Fibroblast of gingiva (primary cell): ENCODE data around the gene A2M.

Experiments
- DNase-seq: peaks from one replicate; pipeline ENCODE4 v3.0.0-alpha.2; 2011; ENCODE audit warnings: low read depth

The A2M gene

DNA sequence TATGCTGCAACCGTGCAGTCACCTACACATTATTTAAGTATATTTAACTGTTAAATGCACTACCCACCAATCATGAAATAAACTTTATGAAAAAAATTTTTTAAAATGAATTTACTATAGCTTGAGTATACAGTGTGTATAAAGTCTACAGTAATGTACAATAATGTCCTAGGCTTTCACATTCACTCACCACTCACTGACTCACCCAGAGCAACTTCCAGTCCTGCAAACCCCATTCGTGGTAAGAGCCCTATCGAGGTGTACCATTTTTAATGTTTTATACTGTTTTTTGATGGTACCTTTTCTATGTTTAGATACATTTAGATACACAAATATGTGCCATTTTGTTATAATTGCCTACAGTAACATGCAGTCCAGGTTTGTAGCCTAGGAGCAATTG lies 78.3 kb downstream of the A2M start:
- no peak for DNase-seq

DNA sequence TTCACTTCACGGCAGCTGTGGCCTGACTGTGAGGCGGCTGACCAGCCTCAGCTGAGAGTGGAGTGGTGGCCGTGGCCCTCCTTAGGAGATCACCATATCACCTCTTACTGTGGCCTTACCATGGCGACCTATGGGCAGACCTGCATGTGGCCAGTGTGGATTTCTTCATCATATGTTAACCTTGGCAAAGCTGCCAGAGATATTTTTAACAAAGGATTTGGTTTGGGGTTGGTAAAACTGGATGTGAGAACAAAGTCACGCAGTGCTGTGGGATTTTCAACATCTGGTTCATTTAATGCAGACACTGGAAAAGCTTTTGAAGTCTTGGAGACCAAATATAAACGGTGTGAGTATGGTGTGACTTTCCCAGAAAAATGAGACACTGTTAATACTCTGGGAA lies 79.5 kb downstream of the A2M start:
- no peak for DNase-seq

DNA sequence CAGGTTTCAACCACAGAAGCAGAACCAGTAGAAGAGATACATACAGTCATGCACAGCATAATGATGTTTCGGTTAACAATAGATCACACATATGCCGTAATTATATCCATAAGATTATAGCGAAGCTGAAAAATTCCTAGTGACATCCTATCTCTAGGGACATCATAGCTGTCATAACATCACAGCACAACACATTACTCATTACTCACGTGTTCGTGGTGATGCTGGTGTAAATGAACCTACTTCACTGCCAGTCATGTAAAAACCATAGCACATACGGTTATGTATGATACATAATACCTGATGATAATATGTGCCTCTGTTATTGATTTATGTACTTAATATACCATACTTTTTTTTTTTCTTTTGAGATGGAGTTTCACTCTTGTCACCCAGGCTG lies 81.6 kb downstream of the A2M start:
- DNase-seq = no peak

DNA sequence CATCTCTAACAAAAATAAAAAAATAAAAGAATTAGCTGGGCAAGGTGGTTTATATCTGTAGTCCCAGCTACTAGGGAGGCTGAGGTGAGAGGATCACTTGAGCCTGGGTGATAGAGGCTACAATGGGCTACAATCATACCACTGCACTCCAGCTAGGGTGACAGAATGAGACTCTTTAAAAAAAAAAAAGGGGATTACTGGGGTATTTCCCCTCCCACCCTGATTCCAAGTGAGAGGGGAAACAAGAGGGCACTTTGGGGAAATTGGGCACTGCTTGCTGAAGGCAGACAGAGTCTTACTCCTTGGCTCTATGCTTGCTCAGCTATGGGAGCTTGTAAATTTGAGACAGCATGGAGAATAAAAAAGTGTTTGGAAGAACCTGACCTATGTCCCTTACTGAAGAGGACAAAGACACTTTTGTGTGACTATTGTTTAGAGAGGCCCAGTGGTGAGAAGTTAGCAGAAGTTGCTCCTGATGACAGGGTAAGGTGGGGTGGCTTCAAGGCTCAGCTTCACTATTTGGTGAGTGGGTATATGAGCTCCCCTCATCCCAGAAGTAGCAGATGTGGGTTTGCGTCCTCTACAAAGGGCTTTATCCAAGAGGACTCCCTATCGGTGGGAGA lies 82.3 kb downstream of the A2M start:
- no peak for DNase-seq

DNA sequence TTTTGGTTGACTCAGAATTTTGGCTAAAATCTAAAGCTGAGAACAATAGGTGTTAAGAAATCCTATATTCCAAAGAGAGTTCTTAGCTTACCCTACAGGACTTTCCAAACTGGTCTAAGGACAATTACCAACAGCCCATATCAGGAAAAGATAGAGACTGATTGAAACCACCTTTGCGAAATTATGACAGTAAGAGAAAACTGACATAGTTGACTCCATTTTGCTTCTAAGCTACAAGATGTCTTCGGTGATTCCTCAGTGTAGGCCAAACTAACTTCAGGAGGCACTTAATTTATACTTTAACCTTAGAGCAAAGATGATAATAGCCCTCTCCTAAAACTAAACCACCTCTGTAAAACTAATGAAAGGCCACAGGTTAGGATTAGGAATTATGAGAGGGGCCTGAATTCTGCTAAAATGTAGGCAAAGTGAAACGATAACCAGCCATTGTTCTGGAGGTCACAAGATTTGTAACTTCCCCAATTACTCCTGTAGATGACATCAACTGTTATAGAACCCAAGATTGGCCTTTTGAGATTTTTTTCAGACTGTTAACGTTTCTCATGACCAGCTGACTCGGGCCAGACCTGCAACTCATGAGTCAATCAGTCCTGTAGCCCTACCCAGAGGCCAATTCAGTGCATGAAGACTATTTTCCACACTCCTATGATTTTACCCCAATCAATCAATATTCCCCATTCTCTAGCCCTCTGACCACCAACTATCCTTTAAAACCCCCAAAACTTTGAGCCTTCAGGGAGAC lies 83.3 kb downstream of the A2M start:
- DNase-seq = no peak

DNA sequence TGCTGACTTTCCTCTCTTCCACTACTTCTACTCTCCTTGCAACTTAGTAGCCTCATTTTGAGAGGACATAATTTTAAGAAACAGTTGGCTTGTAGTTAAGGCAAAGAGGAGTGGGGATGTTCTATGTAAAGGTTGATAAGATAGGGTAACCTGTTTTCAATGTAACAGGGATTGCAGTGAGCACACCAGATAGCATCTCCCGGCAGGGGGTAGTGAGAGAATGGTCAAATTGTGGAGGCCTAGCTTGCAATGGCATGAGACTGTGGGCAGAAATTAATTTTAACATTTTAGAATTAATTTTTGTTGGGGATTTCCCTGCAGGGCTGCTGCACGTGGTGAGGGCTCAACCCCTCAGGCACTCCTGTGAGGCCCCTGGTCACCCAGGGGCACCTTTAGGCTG lies 84.9 kb downstream of the A2M start:
- DNase-seq = no peak

DNA sequence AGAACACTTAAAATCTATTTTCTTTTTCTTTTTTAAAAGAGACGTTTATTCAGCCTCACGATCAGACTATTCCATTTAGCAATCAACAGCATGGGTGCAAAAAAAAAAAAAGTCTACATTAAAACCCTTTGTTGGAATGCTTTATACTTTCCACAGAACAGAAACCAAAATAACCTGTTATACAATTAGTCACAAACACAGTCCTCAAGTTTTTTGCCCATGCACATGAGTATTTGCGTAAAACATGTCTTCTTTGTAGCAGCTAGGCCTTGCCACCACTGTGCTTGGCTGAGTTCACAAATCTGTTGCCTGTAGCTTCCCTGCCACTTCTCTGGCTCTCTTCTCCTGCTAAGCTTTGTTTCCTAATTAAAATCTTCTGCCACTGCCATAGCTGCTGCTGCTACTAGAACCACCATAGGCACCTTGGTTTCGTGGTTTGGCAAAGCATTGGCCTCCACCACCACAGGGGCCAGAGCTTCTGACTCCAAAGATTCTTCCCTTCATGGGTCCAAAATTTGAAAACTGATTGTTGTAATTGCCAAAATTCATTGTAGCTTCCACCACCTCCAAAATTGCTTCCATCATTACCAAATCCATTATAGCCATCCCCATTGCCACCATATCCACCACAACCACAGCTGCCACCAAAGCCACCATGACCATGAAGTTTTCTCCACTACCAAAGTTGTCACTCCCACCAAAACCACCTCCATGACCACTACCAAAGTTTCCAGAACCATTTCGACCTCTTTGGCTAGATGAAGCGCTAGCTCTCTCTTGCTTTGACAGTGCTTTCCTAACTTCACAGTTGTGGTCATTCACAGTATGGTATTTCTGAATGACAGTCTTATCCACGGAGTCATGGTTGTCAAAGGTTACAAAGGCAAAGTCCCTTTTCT lies 88.3 kb downstream of the A2M start:
- DNase-seq = no peak

DNA sequence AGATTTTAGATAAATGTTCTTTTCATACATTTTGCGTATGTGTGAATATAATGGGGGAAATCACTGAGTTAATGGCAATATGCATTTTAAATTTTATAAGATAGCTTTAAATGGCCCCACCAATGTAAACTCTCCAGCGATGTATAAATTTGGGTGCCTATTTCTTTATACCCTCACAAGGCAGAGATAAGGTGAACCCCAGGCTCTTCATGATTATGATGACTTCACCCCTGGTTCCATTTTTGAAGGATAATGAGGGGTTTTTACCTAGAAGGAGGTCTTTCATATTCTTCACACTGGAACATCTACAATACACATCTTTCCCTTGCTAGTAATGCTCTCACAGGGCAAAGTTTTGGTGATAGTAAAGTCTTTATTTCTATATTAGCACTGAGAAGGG lies 91.2 kb downstream of the A2M start:
- DNase-seq = no peak

DNA sequence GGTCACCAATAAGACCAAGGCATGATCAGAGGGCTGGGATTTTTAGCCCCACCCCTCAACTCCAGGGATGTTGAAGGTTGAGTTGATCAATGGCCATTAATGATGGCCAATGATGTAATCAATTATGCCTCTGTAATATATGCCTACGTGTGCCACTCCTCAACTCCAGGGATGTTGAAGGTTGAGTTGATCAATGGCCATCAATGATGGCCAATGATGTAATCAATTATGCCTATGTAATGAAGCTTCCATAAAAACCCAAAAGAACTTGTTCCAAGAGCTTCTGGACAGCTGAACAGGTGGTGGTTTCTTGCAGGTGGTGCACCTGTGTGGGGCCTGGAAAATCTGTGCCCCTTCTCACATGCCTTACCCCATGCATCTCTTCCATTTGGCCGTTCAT lies 93.1 kb downstream of the A2M start:
- DNase-seq = no peak
